Cardiac fibroblast (primary cell): ENCODE results near the gene SCN9A.

Source experiments
- DNase-seq, 2 donors: peaks; one replicate each; pipeline versions ENCODE4 v3.0.0 to v3.0.0-alpha.2; 2010; ENCODE audit warnings: low read depth in 2 of 2
- H3K4me3 ChIP-seq, 2 donors: replicated peaks in 1 of 2; 1 replicate in 1 of 2; 2 replicates in 1 of 2; pipeline ENCODE4 v1.5.1; 2011; ENCODE audit warnings: low read depth in 2 of 2, low read length in 2 of 2, mild to moderate bottlenecking in 2 of 2, moderate library complexity in 1 of 2
- CTCF ChIP-seq: IDR thresholded peaks from one replicate; pipeline ENCODE4 v1.5.1; 2011; ENCODE audit warnings: low read depth, mild to moderate bottlenecking, low read length, inconsistent platforms

SCN9A gene

DNA sequence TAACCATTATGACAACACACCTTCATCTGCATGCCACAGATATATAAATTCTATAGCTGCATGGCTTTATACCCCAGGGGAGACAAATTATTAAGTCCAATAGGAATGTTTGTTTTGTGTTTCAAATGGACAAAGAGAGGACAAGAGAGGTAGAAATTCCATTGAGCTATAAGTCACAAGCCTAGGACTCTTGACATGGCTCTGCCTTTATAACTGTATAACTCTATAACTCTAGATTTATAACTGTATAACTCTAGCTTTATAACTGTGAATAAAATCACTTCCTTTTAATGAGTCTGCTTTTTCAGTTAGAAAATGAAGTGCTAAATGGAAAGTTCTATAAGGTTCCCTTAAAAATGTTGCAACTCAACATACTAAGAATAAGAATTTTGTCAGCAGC lies 106.4 kb downstream of the SCN9A start:
- TF ChIP-seq CTCF = no peak
- H3K4me3 ChIP-seq = no peak overlapping the region
- peak in 1 of 2 donors; percentile 3 for DNase-seq

DNA sequence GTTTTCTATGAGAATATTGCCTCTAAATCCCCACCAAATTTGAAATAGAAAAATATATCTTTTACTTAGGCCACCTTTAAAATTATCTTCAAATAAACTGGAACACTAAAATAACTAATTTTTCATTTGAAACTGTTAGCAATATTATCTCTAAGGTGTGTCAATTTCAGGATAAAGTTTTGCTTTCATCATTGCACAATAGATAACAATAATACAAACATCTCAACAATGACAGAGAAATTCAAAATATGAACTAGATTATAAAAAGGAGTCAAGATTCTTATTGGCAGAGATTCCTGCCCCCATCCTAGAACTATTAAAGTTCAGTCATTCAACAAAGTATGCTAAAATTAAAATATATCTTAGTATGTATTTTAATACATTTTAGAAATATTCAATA lies 117.9 kb downstream of the SCN9A start:
- no peak for TF ChIP-seq CTCF
- no peak for DNase-seq
- no peak overlapping the region for H3K4me3 ChIP-seq

DNA sequence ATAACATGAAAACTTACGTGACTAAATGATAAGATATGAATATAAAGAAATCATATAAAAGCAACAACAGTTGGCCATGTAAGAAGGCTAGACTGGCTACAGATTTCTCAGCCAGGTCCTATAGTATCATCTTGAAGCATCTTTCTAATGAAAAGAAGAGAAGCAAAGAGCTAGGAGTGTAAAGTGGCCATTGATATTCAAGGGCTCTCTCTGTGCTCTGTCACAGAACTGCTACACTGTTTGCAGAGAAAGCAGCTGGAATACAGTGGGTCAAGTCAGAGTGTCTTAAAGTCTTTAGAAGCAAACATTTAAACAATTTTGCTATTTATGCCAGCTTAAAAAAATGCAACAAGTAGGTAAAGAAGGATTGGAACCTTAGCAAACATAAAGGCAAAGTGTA lies 118.8 kb downstream of the SCN9A start:
- TF ChIP-seq CTCF = no peak
- DNase-seq = no peak
- H3K4me3 ChIP-seq = no peak overlapping the region

GRCh38 chr2:166249318-166249717 lies 126.4 kb downstream of the SCN9A start:
- TF ChIP-seq CTCF = no peak
- no peak for DNase-seq
- no peak overlapping the region for H3K4me3 ChIP-seq

DNA sequence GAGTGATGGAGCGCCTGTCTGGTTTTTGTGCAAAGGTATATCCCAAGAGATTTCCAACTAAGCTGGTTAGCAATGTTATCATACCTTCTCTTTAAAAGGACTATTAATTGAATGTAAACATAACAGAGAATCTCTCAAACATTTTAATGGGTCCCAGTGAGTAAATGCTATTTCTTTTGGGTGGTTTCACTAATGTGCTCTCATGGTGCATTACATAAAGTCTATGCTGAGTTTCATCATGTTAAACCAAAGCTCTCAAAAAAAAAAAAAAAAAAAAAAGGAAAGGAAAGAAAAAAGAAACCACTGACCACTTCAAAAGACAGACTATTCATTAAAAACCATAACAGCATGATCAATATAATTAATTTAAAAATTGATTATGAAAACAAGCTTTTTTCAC lies 128.8 kb downstream of the SCN9A start:
- no peak for DNase-seq
- no peak for TF ChIP-seq CTCF
- no peak overlapping the region for H3K4me3 ChIP-seq

DNA sequence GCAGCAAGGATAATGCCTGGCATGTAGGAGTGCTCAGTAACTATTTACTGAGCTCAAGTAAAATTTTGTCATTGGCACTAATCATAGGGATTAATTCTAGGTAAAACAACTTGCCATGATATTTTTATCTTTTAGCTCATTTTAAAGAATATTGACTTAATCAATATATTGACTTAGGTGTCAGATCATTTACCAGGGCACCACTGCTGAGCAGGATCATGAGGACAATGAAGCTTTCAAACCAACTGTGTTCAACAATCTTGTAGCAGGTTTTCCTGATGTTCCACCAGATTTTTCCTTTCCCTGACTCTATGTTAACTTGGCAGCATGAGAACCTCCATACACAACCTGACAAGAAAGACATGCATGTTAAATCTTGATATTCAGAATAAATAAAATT lies 133.4 kb downstream of the SCN9A start:
- TF ChIP-seq CTCF = no peak
- DNase-seq = no peak
- no peak overlapping the region for H3K4me3 ChIP-seq
